ENCODE measurements around the gene ADAMTS19.

DNA sequence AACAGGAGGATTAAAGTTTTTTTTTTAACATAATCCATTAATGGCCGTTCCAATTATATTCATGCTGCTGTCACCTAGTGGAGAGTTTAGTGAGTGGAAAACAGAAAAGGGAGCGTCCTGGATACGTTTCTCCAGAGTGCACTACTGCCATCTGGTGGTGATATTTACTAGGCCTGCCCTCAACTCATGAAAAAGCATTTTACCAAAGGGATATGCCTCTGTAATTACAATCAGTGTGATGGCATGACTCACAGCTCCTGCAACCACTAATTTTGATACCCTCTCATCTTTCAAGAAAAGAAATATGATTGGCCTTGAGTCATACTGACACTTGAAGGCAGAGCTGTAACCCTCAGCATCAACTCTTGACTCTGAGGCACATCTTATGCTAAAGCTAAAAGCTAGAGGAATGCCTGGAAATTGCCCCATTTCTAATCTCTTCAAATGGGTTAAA is 307.9 kb downstream of the ADAMTS19 start:
- TF ChIP-seq POLR2A (IDR thresholded peaks at IDR 0.05) (no peak), EP300 (IDR thresholded peaks at IDR 0.05) (no peak)

Measured in ovary (tissue), 1 donor.